Hepatocyte (in vitro differentiated cells): ENCODE data around the gene SRP68. TPM values are rescaled to one million over a fixed set of nuclear protein-coding genes. Genes with fewer than 3 reads are reported as not detected.
A peak's percentile ranks its signal among the peaks of the same experiment; 100 is the strongest.

ENCODE experiments used
- DNase-seq: peaks from one replicate; pipeline ENCODE4 v3.0.0-alpha.2; 2016; ENCODE audit warnings: low spot score
- H2AFZ ChIP-seq: fragments of 200-600 bp; sonication (generic); 2 replicates; pipeline ENCODE4 v1.6.0; 2016; ENCODE audit warnings: antibody characterized with exemption, mild to moderate bottlenecking
- H3K27ac ChIP-seq: fragments of 200-600 bp; sonication (generic); 2 replicates; pipeline ENCODE4 v1.5.1; 2016; ENCODE audit warnings: mild to moderate bottlenecking
- H3K27me3 ChIP-seq: fragments of 200-600 bp; sonication (generic); 2 replicates; pipeline ENCODE4 v1.6.1; 2016
- H3K36me3 ChIP-seq: fragments of 200-600 bp; sonication (generic); replicated peaks from 2 replicates; pipeline ENCODE4 v1.5.1; 2016; ENCODE audit warnings: low read depth; ENCODE audit not compliant: insufficient read depth
- H3K4me1 ChIP-seq: fragments of 200-600 bp; sonication (generic); 2 replicates; pipeline ENCODE4 v1.5.1; 2016; ENCODE audit warnings: mild to moderate bottlenecking, moderate library complexity; ENCODE audit not compliant: insufficient read depth
- H3K4me2 ChIP-seq: fragments of 200-600 bp; sonication (generic); 2 replicates; pipeline ENCODE4 v1.6.0; 2016
- H3K4me3 ChIP-seq: fragments of 200-600 bp; sonication (generic); 2 replicates; pipeline ENCODE4 v1.5.1; 2016; ENCODE audit warnings: mild to moderate bottlenecking
- H3K79me2 ChIP-seq: fragments of 200-600 bp; sonication (generic); 2 replicates; pipeline ENCODE4 v1.6.0; 2017; ENCODE audit warnings: mild to moderate bottlenecking
- H3K9me2 ChIP-seq: fragments of 200-600 bp; sonication (generic); replicated peaks from 2 replicates; pipeline ENCODE4 v1.6.0; 2017; ENCODE audit warnings: mild to moderate bottlenecking; ENCODE audit not compliant: insufficient read depth
- H3K9me3 ChIP-seq: fragments of 200-600 bp; sonication (generic); 2 replicates; pipeline ENCODE4 v1.5.1; 2016; ENCODE audit warnings: low read depth, mild to moderate bottlenecking
- H4K20me1 ChIP-seq: fragments of 200-600 bp; sonication (generic); 2 replicates; pipeline ENCODE4 v1.6.0; 2016; ENCODE audit warnings: mild to moderate bottlenecking; ENCODE audit not compliant: insufficient read depth, poor library complexity, severe bottlenecking
- CTCF ChIP-seq: fragments of 200-600 bp; sonication (generic); IDR thresholded peaks from 2 replicates; pipeline ENCODE4 v1.5.1; 2016; ENCODE audit warnings: antibody characterized with exemption, mild to moderate bottlenecking; ENCODE audit not compliant: poor library complexity
- EZH2 ChIP-seq: fragments of 200-600 bp; sonication (generic); IDR thresholded peaks from 2 replicates; pipeline ENCODE4 v1.6.1; 2016; ENCODE audit warnings: antibody characterized with exemption, mild to moderate bottlenecking, borderline replicate concordance
- EZH2phosphoT487 ChIP-seq: fragments of 200-600 bp; sonication (generic); IDR thresholded peaks from one replicate; pipeline ENCODE4 v1.6.1; 2018; ENCODE audit warnings: antibody characterized with exemption, mild to moderate bottlenecking, low read depth, moderate library complexity; ENCODE audit not compliant: unreplicated experiment, severe bottlenecking
- WGBS: methylation state at CpG from one replicate; pipeline ENCODE4 v1.1.6; 2016; ENCODE audit warnings: low lambda C conversion rate; ENCODE audit errors: missing lambda C conversion rate; 5-methylcytosine and 5-hydroxymethylcytosine counted together
- polyA plus RNA-seq: library from polyadenylated mRNA; unstranded; fragments of >200 nt; fragmentation: Nextera tagmentation; extraction: Ambion mirVana; gene quantifications from 2 replicates; pipeline ENCODE4 v1.2.1, GENCODE V29; 2016
- total RNA-seq: library from RNA; depleted of rRNA; stranded (reverse); fragments of >200 nt; gene quantifications from 2 replicates; pipeline ENCODE4 v1.2.3, GENCODE V29; 2014

SRP68 gene
- total and polyA plus RNA-seq, 2 experiments from 2014 or later: 41.2 to 70.1 TPM

GRCh38 chr17:75996665-75997590 is 75.4 kb downstream of the SRP68 start:
- peaks cover 25% of the 10 kb centered on the region for H3K4me1 ChIP-seq
- no peak overlapping the region for H3K4me3 ChIP-seq
- no peaks in the 10 kb centered on the region for H4K20me1 ChIP-seq
- peak overlapping the region; percentile 93 for H3K27ac ChIP-seq
- H3K4me2 ChIP-seq: peak overlapping the region; percentile 62
- WGBS: 53% methylated on average over 17 of the region's 18 CpGs
- no peaks in the 10 kb centered on the region for H3K27me3 ChIP-seq
- H3K9me2 ChIP-seq: no peaks in the 10 kb centered on the region
- H2AFZ ChIP-seq: no peak overlapping the region
- DNase-seq: peak; percentile 72
- H3K9me3 ChIP-seq: no peaks in the 10 kb centered on the region
- H3K79me2 ChIP-seq: no peaks in the 10 kb centered on the region
- TF ChIP-seq EZH2 (no peak), EZH2phosphoT487 (no peak), CTCF (no peak)
- H3K36me3 ChIP-seq: no peaks in the 10 kb centered on the region

DNA sequence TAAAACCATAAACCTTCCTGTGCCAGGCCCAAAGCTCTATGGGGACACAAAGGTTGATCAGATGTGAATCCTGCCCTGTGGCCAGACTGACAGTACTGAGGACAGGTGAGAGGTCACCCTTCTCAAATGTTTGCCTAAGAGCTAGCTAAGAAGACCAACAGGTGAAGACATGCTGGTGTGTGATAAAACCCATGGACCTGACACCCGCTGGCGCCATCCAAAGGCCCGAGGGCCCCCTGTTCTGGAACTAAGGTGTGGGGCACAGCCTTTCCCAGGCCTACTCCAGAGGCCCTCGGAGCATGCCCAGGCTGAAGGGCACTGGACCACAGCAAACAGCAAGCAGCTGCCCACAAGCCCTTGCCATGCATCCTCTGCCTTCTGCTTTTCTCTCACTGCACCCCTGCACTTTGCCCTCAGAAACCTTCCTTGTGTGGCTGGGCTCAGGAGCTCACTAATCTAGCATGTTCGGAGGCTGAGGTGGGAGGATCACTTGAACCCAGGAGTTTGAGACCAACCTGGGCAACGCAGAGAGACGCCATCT is 76.9 kb downstream of the SRP68 start:
- Histone ChIP-seq H3K79me2 (no peaks in the 10 kb centered on the region), H2AFZ (no peak overlapping the region), H3K27me3 (no peaks in the 10 kb centered on the region), H3K9me2 (no peaks in the 10 kb centered on the region), H3K36me3 (no peaks in the 10 kb centered on the region), H3K4me3 (no peak overlapping the region), H3K4me2 (no peak overlapping the region), H3K27ac (peak overlapping the region; percentile 31), H4K20me1 (no peaks in the 10 kb centered on the region), H3K9me3 (no peaks in the 10 kb centered on the region), H3K4me1 (peaks cover 25% of the 10 kb centered on the region)
- WGBS: 88% methylated on average over 7 of the region's 7 CpGs
- TF ChIP-seq EZH2: no peak
- no peak for TF ChIP-seq EZH2phosphoT487
- TF ChIP-seq CTCF: no peak
- DNase-seq: no peak

- TF ChIP-seq CTCF (no peak), EZH2 (no peak), EZH2phosphoT487 (no peak)
- Histone ChIP-seq H2AFZ (no peak overlapping the region), H3K27me3 (no peaks in the 10 kb centered on the region), H3K27ac (peak overlapping the region; percentile 31), H3K4me2 (no peak overlapping the region), H4K20me1 (no peaks in the 10 kb centered on the region), H3K4me1 (peaks cover 25% of the 10 kb centered on the region), H3K36me3 (no peaks in the 10 kb centered on the region), H3K9me2 (no peaks in the 10 kb centered on the region), H3K9me3 (no peaks in the 10 kb centered on the region), H3K4me3 (no peak overlapping the region), H3K79me2 (no peaks in the 10 kb centered on the region)
- no peak for DNase-seq
- 93% methylated on average over 5 of the region's 5 CpGs for WGBS
Observed at GRCh38 chr17:75994802-75995370, 77.4 kb downstream of the SRP68 start.
